NCI-H82 treated with DMSO at 0.1 percent for 48 hours (cell line): ENCODE measurements around the gene SLC16A6.
A peak's percentile ranks its signal among the peaks of the same experiment; 100 is the strongest.
"Not testable (repeated sequence)": the region's sequence is repeated elsewhere in the genome, so short reads cannot be mapped to it uniquely, and the experiment has no call there.

Experiments
- DNase-seq: peaks from one replicate; lab custom pipeline; 2025; ENCODE audit not compliant: unreplicated experiment; lab: John Stamatoyannopoulos, UW

SLC16A6 gene

GRCh38 chr17:68248891-68249290, 42.0 kb downstream of the SLC16A6 start:
- DNase-seq, result no peak

- DNase-seq, result no peak
Observed at GRCh38 chr17:68248199-68248825, 42.6 kb downstream of the SLC16A6 start.

GRCh38 chr17:68247445-68248198, 43.3 kb downstream of the SLC16A6 start, which contains the start of gene AMZ2:
AMZ2 (plus strand) TSS chr17:68248043; CDS start chr17:68250188, 2,145 bp downstream.
- DNase-seq, result peak; percentile 80

GRCh38 chr17:68246271-68247028, 44.5 kb downstream of the SLC16A6 start:
- DNase-seq, result no peak

GRCh38 chr17:68239632-68240366, 51.1 kb downstream of the SLC16A6 start:
- no peak for DNase-seq

GRCh38 chr17:68238871-68239253, 52.1 kb downstream of the SLC16A6 start:
- no peak for DNase-seq

- DNase-seq, result no peak
Observed at GRCh38 chr17:68238164-68238870, 52.6 kb downstream of the SLC16A6 start.

- DNase-seq, result not testable (repeated sequence)
Observed at GRCh38 chr17:68237369-68238163, 53.4 kb downstream of the SLC16A6 start.

GRCh38 chr17:68235336-68235791, 55.6 kb downstream of the SLC16A6 start:
- DNase-seq, result not testable (repeated sequence)

- not testable (repeated sequence) for DNase-seq
Observed at GRCh38 chr17:68234726-68235335, 56.1 kb downstream of the SLC16A6 start.

GRCh38 chr17:68232741-68233140, 58.2 kb downstream of the SLC16A6 start:
- DNase-seq, result not testable (repeated sequence)

GRCh38 chr17:68231541-68231940, 59.4 kb downstream of the SLC16A6 start:
- DNase-seq, result no peak

GRCh38 chr17:68231131-68231530, 59.8 kb downstream of the SLC16A6 start:
- DNase-seq, result not testable (repeated sequence)

- no peak for DNase-seq
Observed at GRCh38 chr17:68229619-68230018, 61.3 kb downstream of the SLC16A6 start.

- DNase-seq, result no peak
Observed at GRCh38 chr17:68228817-68229570, 61.9 kb downstream of the SLC16A6 start.

GRCh38 chr17:68228039-68228680, 62.8 kb downstream of the SLC16A6 start:
- not testable (repeated sequence) for DNase-seq

- not testable (repeated sequence) for DNase-seq
Observed at GRCh38 chr17:68225055-68225454, 65.9 kb downstream of the SLC16A6 start.

GRCh38 chr17:68222606-68223005, 68.3 kb downstream of the SLC16A6 start:
- DNase-seq, result no peak
